GM10248 (cell line): Measurements from ENCODE around the gene LAMA3.
"Not testable (repeated sequence)": the region's sequence is repeated elsewhere in the genome, so short reads cannot be mapped to it uniquely, and the experiment has no call there.

ENCODE experiments used
- CTCF ChIA-PET: fragments of 300-600 bp; sonication (Branson Sonifier 250); formaldehyde crosslinking; extraction: SDS; loops from one replicate; lab custom pipeline; 2021; ENCODE audit warnings: antibody characterized with exemption; lab: Yijun Ruan, JAX
- POLR2A ChIA-PET: fragments of 350-650 bp; sonication (Branson Sonifier 250); formaldehyde crosslinking; extraction: SDS; loops from one replicate; lab custom pipeline; 2020; ENCODE audit warnings: antibody characterized with exemption; lab: Yijun Ruan, JAX
- DNase-seq: peaks from one replicate; pipeline ENCODE4 v3.0.0; 2012; ENCODE audit errors: extremely low spot score
- TF ChIP-seq, protein P1 (sequence below): IDR thresholded peaks from 2 replicates; pipeline ENCODE4 v1.5.1; 2012; ENCODE audit warnings: mild to moderate bottlenecking, low read depth; ENCODE audit errors: extremely low read depth, missing control alignments, control extremely low read depth

LAMA3 gene

DNA sequence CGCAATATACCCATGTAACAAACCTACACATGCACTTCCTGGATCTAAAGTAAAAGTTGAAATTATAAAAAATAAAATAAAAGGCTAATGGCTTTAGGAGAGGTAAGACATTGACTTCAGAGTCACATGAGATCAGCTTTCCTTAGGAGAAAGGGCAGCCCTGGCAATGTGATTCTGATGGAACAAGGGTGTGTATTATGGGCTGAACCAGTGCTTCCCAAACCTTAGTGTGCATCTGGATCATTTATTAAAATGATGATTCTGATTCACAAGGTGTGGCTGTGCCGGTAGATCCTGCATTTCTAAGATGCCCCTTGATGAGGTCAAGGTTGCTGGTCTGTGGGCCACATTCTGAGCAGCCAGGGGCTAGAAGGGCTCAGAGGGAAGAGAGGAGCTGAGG, 42.6 kb downstream of the LAMA3 start:
- ChIA-PET CTCF (interaction anchor here (1.2 kb wide), 2 partner anchors 10 to 28 kb away, joined by 3 to 5 read pairs; no protein-coding TSS in a partner anchor), POLR2A (no interaction called here)
- DNase-seq, result no peak
- TF ChIP-seq, protein P1, sequence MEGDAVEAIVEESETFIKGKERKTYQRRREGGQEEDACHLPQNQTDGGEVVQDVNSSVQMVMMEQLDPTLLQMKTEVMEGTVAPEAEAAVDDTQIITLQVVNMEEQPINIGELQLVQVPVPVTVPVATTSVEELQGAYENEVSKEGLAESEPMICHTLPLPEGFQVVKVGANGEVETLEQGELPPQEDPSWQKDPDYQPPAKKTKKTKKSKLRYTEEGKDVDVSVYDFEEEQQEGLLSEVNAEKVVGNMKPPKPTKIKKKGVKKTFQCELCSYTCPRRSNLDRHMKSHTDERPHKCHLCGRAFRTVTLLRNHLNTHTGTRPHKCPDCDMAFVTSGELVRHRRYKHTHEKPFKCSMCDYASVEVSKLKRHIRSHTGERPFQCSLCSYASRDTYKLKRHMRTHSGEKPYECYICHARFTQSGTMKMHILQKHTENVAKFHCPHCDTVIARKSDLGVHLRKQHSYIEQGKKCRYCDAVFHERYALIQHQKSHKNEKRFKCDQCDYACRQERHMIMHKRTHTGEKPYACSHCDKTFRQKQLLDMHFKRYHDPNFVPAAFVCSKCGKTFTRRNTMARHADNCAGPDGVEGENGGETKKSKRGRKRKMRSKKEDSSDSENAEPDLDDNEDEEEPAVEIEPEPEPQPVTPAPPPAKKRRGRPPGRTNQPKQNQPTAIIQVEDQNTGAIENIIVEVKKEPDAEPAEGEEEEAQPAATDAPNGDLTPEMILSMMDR, result no peak

DNA sequence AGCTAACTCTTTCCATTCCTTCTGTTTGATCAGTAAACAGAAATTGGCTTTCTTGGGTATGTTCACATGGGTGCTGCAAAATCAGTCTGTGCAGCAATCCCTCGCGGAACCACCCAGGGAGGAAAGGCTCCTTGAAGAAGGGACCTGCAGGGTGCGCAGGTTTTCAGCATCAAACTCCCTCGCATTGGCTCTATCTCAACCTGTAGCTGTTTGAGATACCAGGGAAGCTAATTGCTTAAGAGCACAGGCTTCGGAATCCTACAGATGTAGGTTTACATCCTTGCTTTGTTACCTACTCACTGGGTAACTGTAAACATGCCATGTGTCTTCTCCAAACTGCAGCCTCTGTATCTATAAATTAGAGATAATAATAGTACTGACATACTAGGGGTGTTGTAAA, 43.2 kb downstream of the LAMA3 start:
- ChIA-PET CTCF (interaction anchor here (1.2 kb wide), 1 partner anchor 29 kb away, joined by 3 read pairs; no protein-coding TSS in a partner anchor), POLR2A (no interaction called here)
- TF ChIP-seq, protein P1, result no peak
- no peak for DNase-seq

DNA sequence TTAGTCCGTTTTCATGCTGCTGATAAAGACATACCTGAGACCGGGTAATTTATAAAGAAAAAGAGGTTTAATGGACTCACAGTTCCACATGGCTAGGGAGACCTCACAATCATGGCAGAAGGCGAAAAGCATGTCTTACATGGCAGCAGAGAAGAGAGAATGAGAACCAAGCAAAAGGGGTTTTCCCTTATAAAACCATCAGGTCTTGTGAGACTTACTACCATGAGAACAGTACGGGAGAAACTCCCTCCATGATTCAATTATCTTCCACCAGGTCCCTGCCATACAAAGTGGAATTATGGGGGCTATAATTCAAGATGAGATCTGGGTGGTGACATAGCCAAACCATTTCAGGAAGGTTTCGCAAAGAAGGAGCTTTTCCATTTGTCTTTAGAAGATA, 44.0 kb downstream of the LAMA3 start:
- DNase-seq, POLR2A ChIA-PET: not testable (repeated sequence)
- CTCF ChIA-PET, result interaction anchor here (1.2 kb wide), 1 partner anchor 30 kb away, joined by 3 read pairs; no protein-coding TSS in a partner anchor

DNA sequence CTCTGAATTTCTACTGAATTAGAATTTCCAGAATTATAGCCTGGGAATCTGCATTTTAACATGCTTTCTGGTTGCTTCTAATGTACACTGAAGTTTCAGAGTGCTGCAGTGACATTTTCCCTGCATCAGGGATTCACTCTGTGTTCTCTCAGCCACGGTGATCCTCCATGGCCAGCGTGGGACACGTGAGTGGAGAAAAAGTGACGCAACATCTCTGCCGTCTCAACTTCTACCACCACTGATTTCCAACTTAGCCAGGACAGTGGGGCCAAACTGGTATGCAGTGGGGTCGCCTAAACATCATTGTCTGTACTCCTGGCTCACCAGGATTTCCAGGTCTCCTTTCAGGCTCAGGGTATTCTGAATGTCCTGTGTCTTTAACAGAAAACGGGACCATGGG, 44.6 kb downstream of the LAMA3 start:
- ChIA-PET CTCF (no interaction called here), POLR2A (no interaction called here)
- DNase-seq, result no peak
- TF ChIP-seq, protein P1, result no peak

DNA sequence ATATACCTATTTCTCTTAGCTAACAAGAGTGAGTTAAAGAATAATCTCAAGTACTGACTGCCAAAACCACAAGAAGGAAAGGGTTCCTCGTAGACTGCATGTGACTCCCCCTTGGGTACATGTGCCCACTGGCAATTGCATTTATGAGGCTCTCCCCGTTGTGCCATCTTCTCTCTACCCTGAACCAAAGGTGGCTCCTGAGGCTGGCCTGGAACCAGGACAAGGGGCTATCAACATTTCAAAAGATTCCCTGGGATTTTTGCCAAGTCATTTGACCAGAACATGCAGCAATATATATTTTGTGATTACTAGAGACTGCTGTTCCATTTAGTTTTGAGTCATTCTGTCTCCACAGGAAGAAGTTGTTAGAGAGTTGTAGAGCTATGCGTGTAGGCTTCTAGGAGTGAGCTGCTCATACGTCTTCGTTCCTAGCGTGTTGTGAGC, 45.8 kb downstream of the LAMA3 start:
- CTCF ChIA-PET, result interaction anchor here (0.6 to 1.4 kb wide), 2 partner anchors 10 to 14 kb away, joined by 3 read pairs; no protein-coding TSS in a partner anchor
- POLR2A ChIA-PET, result no interaction called here
- TF ChIP-seq, protein P1, result no peak
- no peak for DNase-seq

DNA sequence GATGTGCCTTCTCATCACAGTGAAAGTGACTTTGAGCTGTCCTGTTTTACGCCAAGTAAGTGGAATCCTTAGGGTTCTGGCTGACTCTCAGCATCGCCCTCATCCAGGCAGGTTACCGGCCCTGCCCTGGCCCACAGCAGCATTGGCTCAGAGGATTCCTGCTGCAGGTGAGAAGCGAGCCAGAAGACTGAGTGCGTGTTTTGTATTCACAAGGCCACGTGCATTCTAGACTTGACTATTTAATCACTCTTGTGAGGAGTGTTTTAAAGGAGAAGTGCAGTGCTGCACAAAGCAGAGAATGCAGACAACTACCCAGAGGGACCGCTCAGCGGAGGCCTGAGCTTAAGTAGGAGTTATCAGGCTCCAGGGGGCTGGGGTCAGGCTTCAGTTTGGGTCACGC, 48.3 kb downstream of the LAMA3 start:
- TF ChIP-seq, protein P1, result no peak
- CTCF ChIA-PET, result interaction anchor here (1.6 kb wide), 1 partner anchor 23 kb away, joined by 3 read pairs; no protein-coding TSS in a partner anchor
- no peak for DNase-seq
- POLR2A ChIA-PET, result no interaction called here

DNA sequence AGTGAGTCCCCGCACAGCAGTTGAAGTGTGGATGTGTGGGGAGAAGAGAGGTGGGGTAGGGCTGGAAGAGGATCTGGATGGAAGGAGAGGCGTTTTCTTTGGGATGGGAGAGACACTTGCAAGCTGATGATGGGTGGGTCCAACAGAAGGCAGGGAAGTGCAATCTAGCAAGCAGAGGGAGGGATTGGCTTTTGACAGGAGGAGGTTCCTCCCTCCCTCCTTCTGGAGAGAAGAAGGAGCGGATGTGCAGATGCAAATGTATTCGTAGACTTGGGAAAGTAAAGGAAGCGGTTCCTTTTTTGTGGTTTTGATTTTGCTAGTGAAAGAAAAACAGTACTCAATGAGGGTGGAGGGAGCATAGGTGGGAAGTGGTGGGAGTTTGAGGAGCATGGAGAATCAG, 48.9 kb downstream of the LAMA3 start:
- ChIA-PET CTCF (no interaction called here), POLR2A (no interaction called here)
- TF ChIP-seq, protein P1, result no peak
- no peak for DNase-seq
